A172 (cell line): ENCODE results near the gene VPS51. TPM values are rescaled to one million over a fixed set of nuclear protein-coding genes. Genes with fewer than 3 reads are reported as not detected.
A peak's percentile ranks its signal among the peaks of the same experiment; 100 is the strongest.
"Not testable (repeated sequence)": the region's sequence is repeated elsewhere in the genome, so short reads cannot be mapped to it uniquely, and the experiment has no call there.

Experiments
- DNase-seq: peaks from one replicate; pipeline ENCODE4 v3.0.0-alpha.2; 2015; ENCODE audit warnings: low spot score
- total RNA-seq: library from RNA; depleted of rRNA; stranded (reverse); fragments of >200 nt; shearing (Covaris generic); gene quantifications from 2 replicates; pipeline ENCODE4 v1.2.3, GENCODE V29; 2014

VPS51 gene
- total RNA-seq, 1 experiment from 2014 or later = 51.1 TPM

- DNase-seq = no peak
These were observed 11.9 kb downstream of the VPS51 start for GRCh38 chr11:65107751-65108468.

- DNase-seq = no peak
These were observed 12.6 kb downstream of the VPS51 start for GRCh38 chr11:65108469-65109123.

GRCh38 chr11:65109231-65110198 is 13.5 kb downstream of the VPS51 start:
- no peak for DNase-seq

GRCh38 chr11:65110354-65110861 is 14.4 kb downstream of the VPS51 start:
- DNase-seq = peak; percentile 75

- DNase-seq = no peak
These were observed 15.2 kb downstream of the VPS51 start for GRCh38 chr11:65111159-65111743.

- DNase-seq = no peak
These were observed 15.9 kb downstream of the VPS51 start, which contains the start of gene TM7SF2 for GRCh38 chr11:65111744-65112545. TSS of gene TM7SF2 (plus strand) at chr11:65111872. CDS start at chr11:65112016, 144 bp downstream.

GRCh38 chr11:65112546-65113360 is 16.7 kb downstream of the VPS51 start:
- no peak for DNase-seq

GRCh38 chr11:65113361-65113756 is 17.3 kb downstream of the VPS51 start:
- no peak for DNase-seq

GRCh38 chr11:65113839-65114238 is 17.8 kb downstream of the VPS51 start:
- DNase-seq = no peak

GRCh38 chr11:65114538-65115171 is 18.6 kb downstream of the VPS51 start:
- DNase-seq = no peak

- DNase-seq = no peak
These were observed 19.5 kb downstream of the VPS51 start for GRCh38 chr11:65115361-65116082.

- DNase-seq = no peak
These were observed 20.6 kb downstream of the VPS51 start for GRCh38 chr11:65116370-65117205.

GRCh38 chr11:65117206-65118096 is 21.4 kb downstream of the VPS51 start, which contains the start of gene ZNHIT2:
TSS of gene ZNHIT2 (minus strand) at chr11:65117701. CDS start at chr11:65117653, 48 bp downstream.
- peak; percentile 96 for DNase-seq

GRCh38 chr11:65118097-65118837 is 22.3 kb downstream of the VPS51 start:
- no peak for DNase-seq

- not testable (repeated sequence) for DNase-seq
These were observed 23.1 kb downstream of the VPS51 start for GRCh38 chr11:65118891-65119669.
